GM12875 (cell line): ENCODE results near the gene SNAP25.

Experiments
- H3K4me3 ChIP-seq: one replicate; pipeline ENCODE4 v1.5.1; 2011; ENCODE audit warnings: low read depth, low read length, control low read depth
- CTCF ChIP-seq: IDR thresholded peaks from 2 replicates; pipeline ENCODE4 v1.5.1; 2011; ENCODE audit warnings: low read depth, mild to moderate bottlenecking, control low read depth, inconsistent platforms, low read length, moderate library complexity, borderline replicate concordance; ENCODE audit not compliant: insufficient read depth

SNAP25 gene

GRCh38 chr20:10231290-10231689, 12.7 kb downstream of the SNAP25 start:
- no peak for TF ChIP-seq CTCF
- H3K4me3 ChIP-seq: no peak overlapping the region

- no peak for TF ChIP-seq CTCF
- H3K4me3 ChIP-seq: no peak overlapping the region
Measured at GRCh38 chr20:10236540-10237533, 18.2 kb downstream of the SNAP25 start.

GRCh38 chr20:10239954-10240353, 21.3 kb downstream of the SNAP25 start:
- TF ChIP-seq CTCF: no peak
- H3K4me3 ChIP-seq: no peak overlapping the region

DNA sequence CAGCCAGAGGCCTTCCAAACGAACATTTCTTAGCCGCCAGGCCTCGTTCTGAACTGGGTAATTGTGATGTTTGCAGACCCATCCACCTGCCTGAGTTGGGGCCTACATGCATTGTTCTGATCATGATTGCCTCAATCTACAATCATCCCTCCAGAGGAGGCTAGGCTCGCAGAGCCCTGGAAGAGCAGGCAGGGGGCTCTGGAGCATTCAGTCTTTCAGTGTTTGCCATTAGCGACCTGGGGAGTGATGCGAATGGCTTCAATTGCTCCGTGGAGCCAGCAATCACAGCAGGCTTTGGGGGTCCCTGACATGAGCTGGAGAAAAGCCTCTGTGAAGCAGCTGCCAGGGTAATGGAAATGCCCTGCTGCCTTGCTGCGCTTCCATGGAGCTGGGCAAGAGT, 22.0 kb downstream of the SNAP25 start:
- no peak overlapping the region for H3K4me3 ChIP-seq
- TF ChIP-seq CTCF: no peak

- no peak for TF ChIP-seq CTCF
- H3K4me3 ChIP-seq: no peak overlapping the region
Measured at GRCh38 chr20:10242166-10242565, 23.5 kb downstream of the SNAP25 start.

DNA sequence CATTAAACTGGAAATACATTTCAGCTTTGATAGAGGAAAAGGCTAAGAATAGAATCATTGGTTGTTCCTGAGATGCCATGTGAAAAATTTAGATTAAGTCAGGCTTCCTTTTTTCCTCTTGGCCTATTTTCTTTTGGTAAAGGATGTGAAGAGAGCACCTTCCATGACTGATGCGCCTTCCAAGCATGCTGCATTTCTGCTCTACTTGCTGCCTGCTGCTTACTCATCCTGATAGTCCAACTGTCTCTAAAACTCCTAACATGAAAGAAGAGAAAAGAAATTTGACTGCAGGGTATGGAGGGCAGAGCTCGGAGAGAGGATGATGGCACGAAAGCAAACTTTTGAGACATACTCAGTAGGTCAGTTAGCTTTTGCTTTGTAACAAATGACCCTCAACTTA, 28.8 kb downstream of the SNAP25 start:
- H3K4me3 ChIP-seq: no peak overlapping the region
- no peak for TF ChIP-seq CTCF
